Mesendoderm (in vitro differentiated cells): ENCODE results near the gene TSPEAR.

ENCODE experiments used
- DNase-seq: peaks from one replicate; pipeline ENCODE4 v3.0.0; 2013
- H2AK5ac ChIP-seq: 2 replicates; pipeline ENCODE4 v1.6.1; 2013; ENCODE audit warnings: low read length, inconsistent platforms
- H2BK120ac ChIP-seq: 2 replicates; pipeline ENCODE4 v1.6.1; 2013; ENCODE audit warnings: low read depth, mild to moderate bottlenecking, low read length, moderate library complexity, mixed read lengths
- H2BK15ac ChIP-seq: replicated peaks from 2 replicates; pipeline ENCODE4 v1.6.1; 2013; ENCODE audit warnings: low read depth, mild to moderate bottlenecking, moderate library complexity
- H2BK5ac ChIP-seq: 2 replicates; pipeline ENCODE4 v1.6.1; 2013; ENCODE audit warnings: low read length, inconsistent platforms
- H3K18ac ChIP-seq: 2 replicates; pipeline ENCODE4 v1.6.1; 2013; ENCODE audit warnings: mild to moderate bottlenecking, low read length, mixed read lengths
- H3K23ac ChIP-seq: one replicate; pipeline ENCODE4 v1.6.1; 2013; ENCODE audit warnings: low read length
- H3K27ac ChIP-seq: 2 replicates; pipeline ENCODE4 v1.5.1; 2013; ENCODE audit warnings: low read depth, mild to moderate bottlenecking, inconsistent platforms, low read length, moderate library complexity
- H3K27me3 ChIP-seq: 2 replicates; pipeline ENCODE4 v1.6.1; 2013; ENCODE audit warnings: low read length, control low read depth, mild to moderate bottlenecking, inconsistent platforms; ENCODE audit not compliant: insufficient read depth, poor library complexity
- H3K36me3 ChIP-seq: 2 replicates; pipeline ENCODE4 v1.6.1; 2013; ENCODE audit warnings: low read length, inconsistent platforms; ENCODE audit not compliant: control insufficient read depth, insufficient read depth
- H3K4ac ChIP-seq: one replicate; pipeline ENCODE4 v1.6.1; 2013; ENCODE audit warnings: low read depth, mild to moderate bottlenecking, low read length, moderate library complexity
- H3K4me1 ChIP-seq: 2 replicates; pipeline ENCODE4 v1.6.1; 2013; ENCODE audit warnings: low read depth, low read length, inconsistent platforms; ENCODE audit not compliant: control insufficient read depth
- H3K4me2 ChIP-seq: 2 replicates; pipeline ENCODE4 v1.6.1; 2013; ENCODE audit warnings: low read length
- H3K4me3 ChIP-seq: 2 replicates; pipeline ENCODE4 v1.5.1; 2013; ENCODE audit warnings: mild to moderate bottlenecking, low read length
- H3K56ac ChIP-seq: one replicate; pipeline ENCODE4 v1.6.1; 2013; ENCODE audit warnings: low read length
- H3K79me1 ChIP-seq: 2 replicates; pipeline ENCODE4 v1.6.1; 2013; ENCODE audit warnings: low read length, inconsistent platforms
- H3K79me2 ChIP-seq: 2 replicates; pipeline ENCODE4 v1.6.1; 2013; ENCODE audit warnings: mild to moderate bottlenecking, low read length; ENCODE audit not compliant: control insufficient read depth, insufficient read depth
- H3K9ac ChIP-seq: 2 replicates; pipeline ENCODE4 v1.6.1; 2013; ENCODE audit warnings: low read length, inconsistent platforms
- H4K5ac ChIP-seq: one replicate; pipeline ENCODE4 v1.6.1; 2013; ENCODE audit warnings: low read length
- H4K8ac ChIP-seq: one replicate; pipeline ENCODE4 v1.6.1; 2013; ENCODE audit warnings: low read depth, mild to moderate bottlenecking, control low read depth, low read length, moderate library complexity
- WGBS: extraction: QIAGEN DNeasy Blood & Tissue Kit; methylation state at CpG from one replicate; pipeline ENCODE4 v1.1.7; 2013; ENCODE audit warnings: low lambda C conversion rate, missing lambda C conversion rate; ENCODE audit not compliant: insufficient coverage; ENCODE audit errors: extremely low coverage; 5-methylcytosine and 5-hydroxymethylcytosine counted together

TSPEAR gene

GRCh38 chr21:44614161-44614631 is 97.2 kb downstream of the TSPEAR start:
- Histone ChIP-seq H3K27me3 (no peaks in the 10 kb centered on the region), H3K27ac (no peak overlapping the region), H3K4me3 (no peak overlapping the region), H4K5ac (no peak overlapping the region), H4K8ac (no peak overlapping the region), H3K79me1 (no peaks in the 10 kb centered on the region), H3K4me1 (peaks cover 4% of the 10 kb centered on the region), H3K4ac (no peak overlapping the region), H3K23ac (no peak overlapping the region), H3K36me3 (no peaks in the 10 kb centered on the region), H2BK5ac (no peak overlapping the region), H2AK5ac (no peak overlapping the region), H3K9ac (no peak overlapping the region), H3K18ac (no peak overlapping the region), H3K4me2 (no peak overlapping the region), H3K79me2 (no peaks in the 10 kb centered on the region), H2BK120ac (no peak overlapping the region), H3K56ac (no peak overlapping the region), H2BK15ac (no peak overlapping the region)
- no CpG with 5 or more reads among the region's 20 CpGs for WGBS
- no peak for DNase-seq

DNA sequence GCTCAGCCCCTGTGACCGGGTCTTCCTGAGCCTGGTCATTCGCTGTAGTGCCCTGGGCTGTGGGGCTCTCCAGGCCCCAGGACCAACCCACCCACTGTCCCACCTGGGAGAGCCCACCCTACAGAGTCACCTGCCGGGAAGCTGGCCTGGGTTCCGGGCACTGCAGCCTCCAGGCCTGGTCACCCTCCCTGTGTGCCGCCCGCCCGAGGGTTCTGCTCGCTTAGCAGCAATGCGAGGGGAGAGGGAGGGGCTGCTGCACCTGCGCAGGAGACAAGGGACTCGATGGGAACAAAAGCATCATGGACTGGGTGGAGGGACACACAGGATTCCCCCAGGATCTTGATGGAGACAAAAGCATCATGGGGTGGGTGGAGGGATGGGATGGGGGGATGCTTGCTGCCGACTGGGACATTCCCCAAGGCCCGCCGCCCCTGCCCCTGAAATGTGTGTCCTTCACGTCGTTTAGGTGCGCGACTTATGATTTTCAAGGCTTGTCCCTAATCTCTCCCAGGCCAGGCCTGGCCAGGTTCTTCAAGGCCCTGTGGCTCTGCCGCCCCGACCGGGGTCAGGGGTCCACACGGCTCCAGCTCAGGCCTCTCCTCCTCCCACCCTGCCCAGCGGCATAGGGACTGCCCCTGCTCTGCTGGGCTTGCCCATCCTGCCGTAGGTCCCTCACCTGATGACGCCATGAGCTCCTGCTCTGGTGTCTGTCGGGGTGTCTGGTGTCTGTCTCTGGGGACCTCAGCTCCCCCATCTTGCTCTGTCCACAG is 97.8 kb downstream of the TSPEAR start:
- no peaks in the 10 kb centered on the region for H3K4me1 ChIP-seq
- H2BK5ac ChIP-seq, result no peak overlapping the region
- WGBS, result no CpG with 5 or more reads among the region's 26 CpGs
- no peak overlapping the region for H3K4ac ChIP-seq
- no peaks in the 10 kb centered on the region for H3K79me2 ChIP-seq
- H3K36me3 ChIP-seq, result no peaks in the 10 kb centered on the region
- no peak overlapping the region for H3K9ac ChIP-seq
- H3K27ac ChIP-seq, result no peak overlapping the region
- H3K56ac ChIP-seq, result no peak overlapping the region
- H3K4me2 ChIP-seq, result no peak overlapping the region
- no peak overlapping the region for H2AK5ac ChIP-seq
- H3K18ac ChIP-seq, result no peak overlapping the region
- H2BK120ac ChIP-seq, result no peak overlapping the region
- no peak overlapping the region for H4K8ac ChIP-seq
- no peaks in the 10 kb centered on the region for H3K79me1 ChIP-seq
- H2BK15ac ChIP-seq, result no peak overlapping the region
- no peak overlapping the region for H3K23ac ChIP-seq
- no peak for DNase-seq
- no peak overlapping the region for H4K5ac ChIP-seq
- no peaks in the 10 kb centered on the region for H3K27me3 ChIP-seq
- no peak overlapping the region for H3K4me3 ChIP-seq

DNA sequence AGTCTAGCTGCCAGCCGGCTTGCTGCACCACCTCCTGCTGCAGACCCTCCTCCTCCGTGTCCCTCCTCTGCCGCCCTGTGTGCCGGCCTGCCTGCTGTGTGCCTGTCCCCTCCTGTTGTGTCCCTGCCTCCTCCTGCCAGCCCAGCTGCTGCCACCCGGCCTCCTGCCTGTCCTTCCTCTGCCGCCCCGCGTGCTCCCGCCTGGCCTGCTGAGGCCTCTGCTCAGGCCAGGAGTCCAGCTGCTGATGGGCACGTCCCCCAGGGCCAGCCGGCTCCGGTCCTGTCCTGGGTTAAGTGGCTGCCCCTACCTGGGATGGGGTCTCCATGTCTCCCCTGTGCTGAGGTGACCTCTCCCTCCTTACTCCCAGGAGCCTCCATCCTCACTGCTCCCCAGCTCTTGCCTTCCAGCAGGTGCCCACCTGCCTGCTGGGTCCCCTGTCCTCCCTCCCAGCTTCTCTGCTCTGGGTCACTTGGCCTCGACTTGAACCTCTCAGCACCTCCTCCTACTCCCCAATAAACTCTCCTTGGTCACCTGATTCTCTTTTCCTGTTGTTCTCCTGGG is 98.6 kb downstream of the TSPEAR start:
- Histone ChIP-seq H3K23ac (no peak overlapping the region), H3K4me2 (no peak overlapping the region), H4K8ac (no peak overlapping the region), H2BK15ac (no peak overlapping the region), H3K79me1 (no peaks in the 10 kb centered on the region), H3K18ac (no peak overlapping the region), H3K56ac (no peak overlapping the region), H2BK120ac (no peak overlapping the region), H2BK5ac (no peak overlapping the region), H2AK5ac (no peak overlapping the region), H3K9ac (no peak overlapping the region), H3K27me3 (no peaks in the 10 kb centered on the region), H3K4me3 (no peak overlapping the region), H4K5ac (no peak overlapping the region), H3K4ac (no peak overlapping the region), H3K79me2 (no peaks in the 10 kb centered on the region), H3K36me3 (no peaks in the 10 kb centered on the region), H3K4me1 (no peaks in the 10 kb centered on the region), H3K27ac (no peak overlapping the region)
- WGBS, result no CpG with 5 or more reads among the region's 13 CpGs
- no peak for DNase-seq

- H3K79me1 ChIP-seq, result no peaks in the 10 kb centered on the region
- H3K4me2 ChIP-seq, result no peak within 1 kb of the TSS
- no peak within 1 kb of the TSS for H3K23ac ChIP-seq
- no peak within 1 kb of the TSS for H2BK15ac ChIP-seq
- H2BK5ac ChIP-seq, result no peak within 1 kb of the TSS
- no peak within 1 kb of the TSS for H4K5ac ChIP-seq
- no peak within 1 kb of the TSS for H3K56ac ChIP-seq
- no peaks in the 10 kb centered on the region for H3K36me3 ChIP-seq
- H3K4me3 ChIP-seq, result no peak within 1 kb of the TSS
- no peak within 1 kb of the TSS for H4K8ac ChIP-seq
- no peaks in the 10 kb centered on the region for H3K79me2 ChIP-seq
- no peak within 1 kb of the TSS for H3K4ac ChIP-seq
- no peak within 1 kb of the TSS for H3K18ac ChIP-seq
- no peaks in the 10 kb centered on the region for H3K27me3 ChIP-seq
- no CpG with 5 or more reads among the region's 8 CpGs for WGBS
- H2AK5ac ChIP-seq, result no peak within 1 kb of the TSS
- DNase-seq, result no peak
- H3K4me1 ChIP-seq, result no peaks in the 10 kb centered on the region
- no peak within 1 kb of the TSS for H2BK120ac ChIP-seq
- no peak within 1 kb of the TSS for H3K27ac ChIP-seq
- no peak within 1 kb of the TSS for H3K9ac ChIP-seq
Observed at GRCh38 chr21:44612029-44612486, 99.3 kb downstream of the TSPEAR start, which contains the start of gene KRTAP10-8. TSS of gene KRTAP10-8 (plus strand) at chr21:44612079. CDS start at chr21:44612101, 22 bp downstream.

GRCh38 chr21:44611551-44611950 is 99.8 kb downstream of the TSPEAR start:
- Histone ChIP-seq H2BK5ac (no peak overlapping the region), H3K27me3 (no peaks in the 10 kb centered on the region), H3K4me3 (no peak overlapping the region), H4K8ac (no peak overlapping the region), H3K9ac (no peak overlapping the region), H3K79me1 (no peaks in the 10 kb centered on the region), H3K36me3 (no peaks in the 10 kb centered on the region), H3K23ac (no peak overlapping the region), H3K79me2 (no peaks in the 10 kb centered on the region), H2AK5ac (no peak overlapping the region), H3K4me1 (no peaks in the 10 kb centered on the region), H3K18ac (no peak overlapping the region), H2BK15ac (no peak overlapping the region), H2BK120ac (no peak overlapping the region), H3K27ac (no peak overlapping the region), H3K56ac (no peak overlapping the region), H4K5ac (no peak overlapping the region), H3K4me2 (no peak overlapping the region), H3K4ac (no peak overlapping the region)
- no peak for DNase-seq
- no CpG with 5 or more reads among the region's 4 CpGs for WGBS
